Measurements from ENCODE around the gene GRK7.

- TF ChIP-seq POLR2A (IDR thresholded peaks at IDR 0.05), result no peak
- TF ChIP-seq CTCF (IDR thresholded peaks at IDR 0.05), result no peak
- no peak for TF ChIP-seq POLR2AphosphoS5 (IDR thresholded peaks at IDR 0.05)
Observed at GRCh38 chr3:141795741-141796080, 32.5 kb downstream of the GRK7 start.
